GM19238 (cell line): ENCODE results near the gene LPAR3.
"Not testable (repeated sequence)": the region's sequence is repeated elsewhere in the genome, so short reads cannot be mapped to it uniquely, and the experiment has no call there.

Source experiments
- DNase-seq: peaks from one replicate; pipeline ENCODE4 v3.0.0; 2011; ENCODE audit warnings: low spot score; ENCODE audit not compliant: insufficient read length

Gene LPAR3, protein sequence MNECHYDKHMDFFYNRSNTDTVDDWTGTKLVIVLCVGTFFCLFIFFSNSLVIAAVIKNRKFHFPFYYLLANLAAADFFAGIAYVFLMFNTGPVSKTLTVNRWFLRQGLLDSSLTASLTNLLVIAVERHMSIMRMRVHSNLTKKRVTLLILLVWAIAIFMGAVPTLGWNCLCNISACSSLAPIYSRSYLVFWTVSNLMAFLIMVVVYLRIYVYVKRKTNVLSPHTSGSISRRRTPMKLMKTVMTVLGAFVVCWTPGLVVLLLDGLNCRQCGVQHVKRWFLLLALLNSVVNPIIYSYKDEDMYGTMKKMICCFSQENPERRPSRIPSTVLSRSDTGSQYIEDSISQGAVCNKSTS

DNA sequence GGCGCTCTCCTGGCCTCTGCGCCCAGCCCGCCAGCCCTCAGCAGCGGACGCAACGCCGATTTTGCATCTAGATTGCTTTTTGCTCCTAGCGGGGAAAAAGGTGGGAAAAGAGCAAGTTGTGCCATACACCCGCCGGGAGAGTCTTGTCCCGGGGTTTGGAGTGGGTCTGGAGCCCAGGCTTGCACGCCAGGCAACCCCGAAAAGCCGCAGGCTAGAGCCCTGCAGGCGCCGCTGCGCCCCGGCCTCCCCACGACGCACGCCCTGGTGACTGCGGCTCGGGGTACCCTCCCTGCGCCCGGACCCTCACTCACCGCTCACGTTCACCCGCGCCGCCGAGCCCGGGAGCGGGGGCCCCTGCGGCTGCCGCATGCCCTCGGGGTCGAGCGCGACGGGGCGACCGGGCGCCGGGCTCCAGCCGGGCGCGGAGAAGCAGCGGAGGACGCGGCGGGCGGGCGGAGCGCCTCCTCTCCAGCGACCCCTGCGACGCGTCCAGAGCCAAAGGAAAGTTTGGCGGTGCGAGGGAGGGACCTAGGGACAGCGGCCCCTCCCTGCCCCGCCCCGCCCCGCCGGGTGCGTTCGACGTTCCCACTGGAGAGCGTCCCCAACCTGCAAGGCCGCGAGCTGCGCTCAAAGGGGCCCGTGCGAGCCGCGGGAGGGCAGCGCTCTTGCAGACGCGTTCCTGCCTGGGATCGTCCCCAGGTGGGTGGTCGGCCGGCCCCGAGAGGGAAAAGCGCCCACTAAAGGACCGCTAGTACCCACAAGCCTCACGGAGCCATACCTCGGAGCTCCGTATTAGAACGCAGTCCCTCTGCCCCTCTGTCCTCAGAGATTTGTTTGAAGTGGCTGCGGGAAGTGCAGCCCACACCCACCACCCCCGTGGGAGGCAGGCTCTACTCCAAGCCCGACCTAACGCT is at the start of gene LPAR3:
Gene LPAR3, minus strand, starts transcription at position 502 of the 914 bp plus-strand sequence. CDS start 27,086 bp downstream, outside the sequence.
- no peak for DNase-seq

DNA sequence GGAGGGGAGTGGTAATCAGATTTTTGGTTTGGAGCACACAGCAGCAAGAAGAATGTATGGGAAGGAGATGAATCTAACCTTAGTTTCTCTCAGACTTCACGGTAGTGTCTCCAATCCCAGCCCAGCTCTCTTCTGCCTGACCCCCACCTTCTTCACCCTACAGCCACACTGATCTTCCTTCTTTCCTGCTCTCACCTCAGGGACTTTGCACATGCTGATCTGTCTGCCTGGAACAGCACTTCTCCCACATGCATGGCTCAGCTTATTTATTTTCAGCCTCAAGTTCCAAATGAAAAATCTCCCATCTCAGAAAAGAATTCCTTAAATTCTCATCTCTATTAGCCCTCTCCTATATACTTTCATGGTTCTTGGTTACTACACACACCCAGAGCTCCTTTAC is 48.8 kb upstream of the LPAR3 start:
- no peak for DNase-seq

DNA sequence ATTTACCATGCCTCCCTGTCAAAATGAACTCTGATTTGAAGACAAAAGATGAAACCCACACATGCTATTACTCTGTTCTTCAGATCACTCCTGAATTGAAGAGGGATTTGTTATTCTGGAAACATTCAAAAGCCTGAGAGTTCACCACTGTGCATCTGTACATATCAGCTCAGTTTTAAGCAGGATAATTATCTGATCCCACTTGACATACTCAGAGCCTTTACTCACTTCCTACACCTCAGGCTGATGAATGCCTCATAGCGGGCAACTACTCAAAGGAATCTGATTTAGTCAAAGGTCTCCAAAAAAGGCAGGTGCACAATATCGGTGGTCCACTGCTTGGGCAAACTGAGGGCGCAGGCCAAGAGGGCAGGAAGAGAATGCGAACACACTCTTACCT is 47.5 kb upstream of the LPAR3 start:
- no peak for DNase-seq

DNA sequence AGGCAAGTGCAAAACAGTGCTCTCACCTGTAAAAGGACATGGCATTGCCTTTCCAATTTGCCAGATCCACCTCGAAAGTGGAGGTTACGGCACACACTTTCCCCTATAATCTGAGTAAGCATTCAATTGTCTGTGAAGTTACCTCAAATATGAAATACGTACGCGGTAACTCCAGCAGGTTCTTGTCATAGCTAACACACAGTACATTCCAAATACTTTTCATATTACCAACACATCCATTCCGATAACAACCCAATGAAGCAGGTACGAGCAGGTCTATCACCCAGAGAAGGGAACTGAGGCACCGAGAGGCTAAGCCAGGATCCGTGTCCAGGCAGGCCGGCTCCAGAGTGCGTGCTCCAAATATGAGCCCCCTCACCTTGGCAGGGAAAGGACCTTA is 46.8 kb upstream of the LPAR3 start:
- no peak for DNase-seq

DNA sequence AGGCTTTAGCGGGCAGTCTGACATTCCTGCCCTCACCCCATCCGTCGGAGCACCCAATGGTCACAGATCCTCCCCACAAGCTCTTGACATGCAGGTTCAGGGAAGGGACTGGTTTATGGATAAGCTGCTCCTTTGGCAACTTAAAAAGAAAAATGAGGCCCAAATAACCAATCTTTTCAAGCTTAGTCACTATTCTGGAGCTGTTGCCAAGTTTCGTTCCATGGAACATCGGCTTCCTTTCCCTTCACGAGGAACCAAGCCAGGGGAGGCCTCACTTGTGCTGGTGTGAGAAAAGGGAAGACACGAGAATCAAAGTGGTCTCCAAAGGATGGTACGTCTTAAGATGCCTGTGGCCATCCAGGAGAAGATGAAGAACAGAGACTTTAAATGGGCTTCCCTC is 46.1 kb upstream of the LPAR3 start:
- DNase-seq, result no peak

DNA sequence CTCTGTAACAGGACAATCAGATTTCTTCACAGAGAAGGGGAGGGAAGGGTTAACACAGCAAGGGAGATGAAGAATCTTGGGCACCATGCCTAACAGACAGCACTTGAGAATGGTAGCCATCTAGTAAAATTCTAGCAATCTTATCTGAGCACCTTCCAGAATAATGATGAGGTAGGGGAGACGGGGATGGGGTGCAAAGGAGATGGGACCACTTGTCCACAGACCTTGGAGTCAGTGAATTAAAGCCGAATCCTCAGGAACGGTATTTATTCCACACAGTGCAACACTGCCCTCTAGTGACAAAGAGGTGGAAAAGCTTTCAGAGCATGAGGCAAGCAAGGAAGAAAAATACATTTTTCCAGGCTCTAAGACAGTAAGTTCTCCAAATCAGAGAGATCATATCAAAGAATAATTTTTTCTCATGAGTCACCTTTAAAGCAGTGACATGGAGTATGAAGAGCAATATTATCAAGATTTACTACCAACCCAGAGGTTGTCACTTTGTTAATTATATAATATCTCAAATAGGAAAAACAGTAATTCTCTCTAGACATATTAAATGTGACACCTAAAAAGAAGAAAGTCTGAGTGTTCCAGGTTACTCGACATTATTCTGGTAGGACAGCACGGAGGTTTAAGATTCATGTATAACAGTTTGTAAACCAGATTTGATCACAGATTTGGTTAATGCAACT is 43.3 kb upstream of the LPAR3 start:
- peak; percentile 16 for DNase-seq

DNA sequence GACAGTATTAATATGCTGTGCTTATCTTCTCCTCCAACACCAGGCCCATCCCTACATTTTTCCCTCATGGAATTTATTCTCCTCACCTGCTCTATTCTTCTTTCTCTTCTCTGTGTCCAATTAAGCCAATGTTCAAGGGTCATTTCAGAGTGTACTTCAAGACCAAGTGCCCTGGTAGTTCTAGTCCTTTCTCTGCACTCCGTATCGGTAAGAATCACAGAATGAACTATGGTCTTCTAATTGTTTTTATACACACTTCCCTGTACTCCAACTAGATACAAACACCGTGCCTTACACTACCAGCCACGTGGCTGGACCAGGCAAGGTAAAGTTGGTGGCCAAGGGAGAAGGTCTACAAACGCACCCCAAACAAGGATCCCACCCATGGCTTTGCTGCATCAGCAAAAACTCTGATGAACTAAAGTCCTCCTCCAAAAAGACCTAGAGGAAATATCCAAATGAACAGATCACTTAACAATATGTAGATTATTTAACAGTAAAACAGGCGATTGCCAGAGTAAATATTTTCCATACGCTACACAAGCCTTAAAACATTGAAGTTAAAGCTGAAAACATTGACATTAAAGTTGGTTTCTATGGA is 40.1 kb upstream of the LPAR3 start:
- no peak for DNase-seq

DNA sequence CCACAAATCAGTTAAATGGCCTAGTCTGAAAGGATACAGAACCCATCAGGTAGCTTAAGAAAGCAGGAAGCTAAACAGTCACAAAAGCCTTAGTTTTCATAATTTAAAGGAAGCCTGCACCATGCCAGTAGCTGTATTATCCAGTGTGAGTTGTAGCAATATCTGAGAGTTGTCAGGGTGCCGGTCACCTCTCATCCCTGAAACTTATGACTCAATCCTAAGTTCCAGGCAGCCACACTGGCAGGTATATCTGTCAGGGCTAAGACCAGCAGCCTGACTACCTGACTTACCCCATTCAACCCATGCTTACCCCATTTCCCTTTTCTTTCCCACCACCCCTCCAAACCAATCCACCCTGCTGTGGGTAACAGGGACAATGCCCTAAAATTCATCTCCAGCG is 37.8 kb upstream of the LPAR3 start:
- no peak for DNase-seq

DNA sequence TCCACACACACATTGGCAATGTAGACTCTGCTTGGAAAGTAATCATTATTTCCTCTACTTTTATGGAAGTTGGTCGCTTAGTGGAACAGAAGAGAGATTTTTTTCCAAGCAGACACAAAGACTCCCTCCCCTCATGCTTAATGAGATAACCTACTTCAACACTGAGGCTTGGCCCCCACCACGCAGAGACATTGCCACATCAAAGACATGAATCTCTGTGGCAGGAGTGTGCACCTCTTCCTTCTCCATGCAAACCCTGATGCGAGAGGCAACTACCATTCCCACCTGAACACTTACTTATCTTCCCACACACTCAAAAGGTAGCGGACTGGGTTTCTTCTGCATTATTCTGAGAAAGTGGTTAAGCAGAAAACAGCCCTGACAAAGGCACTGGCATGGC is 37.3 kb upstream of the LPAR3 start:
- DNase-seq, result no peak

DNA sequence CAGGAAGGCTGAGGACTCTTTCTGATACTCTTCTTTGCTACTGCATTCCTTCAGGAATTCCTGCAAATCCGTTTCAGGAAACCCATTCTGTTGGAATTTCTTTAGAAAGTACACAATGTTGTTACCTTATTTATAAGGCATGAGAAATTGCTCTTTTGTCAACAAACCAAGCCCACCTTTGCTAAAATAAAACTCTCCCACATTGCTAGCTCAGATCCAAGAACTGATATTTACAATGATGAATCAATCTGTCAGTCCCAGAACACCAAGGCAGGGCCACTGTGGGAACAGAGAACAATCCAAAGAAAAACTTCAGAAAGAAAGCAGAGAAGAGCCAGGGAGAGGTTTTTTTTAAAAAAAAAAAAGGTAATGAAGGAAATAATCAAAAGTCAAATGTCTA is 36.6 kb upstream of the LPAR3 start:
- DNase-seq, result no peak

DNA sequence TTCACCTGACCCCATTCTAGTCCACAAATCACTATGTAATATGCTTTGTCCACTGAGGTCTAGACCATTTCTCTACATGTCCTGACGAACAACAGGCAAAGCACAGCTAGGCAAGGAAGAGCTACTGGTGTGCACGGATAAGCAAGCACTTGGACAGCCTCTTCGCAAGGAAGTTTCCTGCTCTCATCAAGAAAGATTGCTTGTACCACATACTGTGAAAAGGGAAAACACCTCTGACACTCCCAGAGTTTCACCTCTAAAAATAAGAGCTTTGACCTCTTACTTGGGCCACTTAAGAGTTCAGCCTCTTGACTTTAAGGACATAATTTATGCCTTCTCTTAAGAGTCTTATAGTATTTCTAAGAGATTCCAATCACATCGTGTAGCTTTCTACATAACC is 36.0 kb upstream of the LPAR3 start:
- no peak for DNase-seq

DNA sequence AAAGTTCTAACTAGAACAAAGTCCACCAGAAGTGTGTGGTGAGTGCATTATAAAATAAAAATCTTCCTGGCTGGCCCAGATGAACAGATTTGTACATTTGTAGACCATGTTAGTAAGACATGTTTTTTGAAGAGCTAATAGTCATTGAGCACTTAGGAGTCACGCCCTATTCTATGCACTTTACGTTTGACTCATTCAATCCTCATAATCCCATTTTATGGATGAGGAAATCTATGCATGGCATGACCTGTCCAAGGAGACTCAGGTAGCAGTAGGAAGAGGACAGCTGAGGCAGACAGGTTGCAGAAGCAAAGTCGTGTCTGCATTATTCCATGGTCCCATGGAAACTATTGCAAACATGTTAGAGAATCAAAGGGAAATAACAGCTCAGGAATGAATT is 30.3 kb upstream of the LPAR3 start:
- no peak for DNase-seq

DNA sequence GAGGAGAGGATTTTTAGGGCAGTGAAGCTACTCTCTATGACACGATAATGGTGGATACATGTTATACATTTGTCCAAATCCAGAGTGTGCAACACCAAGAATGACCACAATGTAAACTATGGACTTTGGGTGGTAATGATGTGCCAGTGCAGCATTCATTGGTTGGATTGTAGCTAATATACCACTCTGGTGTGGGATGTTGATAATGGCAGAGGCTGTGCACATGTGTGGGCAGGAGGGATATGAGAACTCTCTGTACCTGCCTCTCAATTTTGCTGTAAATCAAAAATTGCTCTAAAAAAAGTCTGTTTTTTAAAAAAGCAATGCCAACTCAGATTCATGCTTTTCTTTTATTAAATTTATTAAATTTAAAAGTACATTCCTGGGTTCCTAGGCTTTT is 27.2 kb upstream of the LPAR3 start:
- no peak for DNase-seq

DNA sequence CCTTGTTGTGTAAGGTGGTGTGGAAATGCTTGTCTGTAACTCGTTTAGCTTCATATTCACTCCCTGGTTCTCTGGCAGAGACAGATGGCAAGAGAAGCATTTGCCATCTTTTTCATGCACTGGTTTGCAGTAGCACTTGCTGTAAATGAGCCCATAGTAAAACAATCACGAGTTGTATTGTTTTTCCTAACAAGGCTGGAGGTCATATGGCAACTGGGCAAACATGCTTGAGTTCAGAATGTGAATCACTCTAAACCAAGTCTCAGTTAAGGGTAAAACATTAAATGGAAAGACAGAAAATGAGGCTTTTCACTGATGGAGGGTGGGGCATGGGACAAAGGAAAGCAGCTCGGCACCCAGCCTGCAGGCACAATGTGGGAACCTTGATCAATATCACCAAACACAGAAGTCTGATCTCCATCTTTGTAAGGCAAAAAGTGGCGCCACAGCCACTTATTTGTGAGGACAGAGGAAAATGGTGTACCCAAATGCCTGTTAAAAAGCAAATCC is 26.5 kb upstream of the LPAR3 start:
- no peak for DNase-seq

DNA sequence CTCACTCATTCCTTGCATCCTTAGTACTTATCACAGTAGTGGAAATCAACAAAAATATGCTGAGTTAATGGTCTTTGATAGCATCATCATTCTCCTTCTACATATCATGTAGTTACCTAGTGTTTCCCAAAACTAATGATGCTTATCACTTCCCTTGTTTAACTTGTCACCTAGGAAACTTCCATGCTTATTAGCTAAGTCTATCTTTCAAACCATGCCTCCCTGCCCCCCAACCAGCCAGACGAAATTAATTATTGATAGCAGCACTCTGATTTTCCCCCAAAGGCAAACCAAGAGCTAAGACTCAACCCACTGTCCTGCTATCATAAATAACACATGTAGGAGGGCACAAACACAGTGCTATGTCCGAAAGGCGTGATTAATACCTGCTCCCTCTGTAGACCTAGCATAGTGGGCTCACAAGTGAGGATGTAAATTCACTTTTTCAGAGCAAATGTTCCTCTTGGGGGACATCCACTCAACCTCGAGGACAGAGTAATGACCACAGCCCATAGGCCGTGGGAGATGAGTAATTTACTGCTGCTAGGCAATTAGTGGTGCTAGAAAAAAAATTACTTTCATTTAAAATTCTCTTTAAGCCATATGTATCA is 25.8 kb upstream of the LPAR3 start:
- DNase-seq, result no peak

DNA sequence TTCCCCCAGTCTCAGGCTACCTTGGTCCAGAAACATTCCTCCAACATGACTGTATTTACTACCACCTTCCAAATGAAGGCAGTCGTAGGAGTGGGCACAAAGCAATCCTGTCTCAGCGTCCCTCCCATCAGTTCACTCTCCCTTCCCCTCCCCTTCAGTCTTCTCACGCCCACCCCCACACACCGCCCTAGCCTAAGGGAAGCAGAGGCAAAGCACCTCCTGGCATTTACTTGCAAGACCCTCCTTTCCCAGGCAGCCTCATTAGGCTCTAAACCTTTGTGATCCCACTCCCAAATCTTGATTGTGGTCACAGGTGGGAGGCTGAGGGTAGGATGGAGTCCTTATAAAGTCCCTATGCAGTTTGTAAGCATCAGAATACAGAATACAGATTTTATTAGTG is 23.9 kb upstream of the LPAR3 start:
- DNase-seq, result no peak

DNA sequence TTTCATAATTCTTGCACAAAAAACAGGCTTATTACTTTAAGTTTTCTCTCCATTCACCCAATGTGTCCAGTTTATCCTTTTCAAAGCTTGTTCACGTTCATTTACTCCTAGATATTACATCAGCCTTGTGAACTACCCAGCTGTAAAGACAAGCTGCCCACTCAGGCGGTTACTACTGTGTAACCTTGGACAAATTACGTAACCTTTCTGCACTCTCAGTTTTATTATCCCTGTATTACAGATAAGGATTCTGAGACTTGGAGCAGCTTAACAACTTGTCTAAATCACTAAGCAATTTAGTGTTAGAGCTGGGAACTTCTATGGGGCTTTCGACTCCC is 20.5 kb upstream of the LPAR3 start:
- no peak for DNase-seq

DNA sequence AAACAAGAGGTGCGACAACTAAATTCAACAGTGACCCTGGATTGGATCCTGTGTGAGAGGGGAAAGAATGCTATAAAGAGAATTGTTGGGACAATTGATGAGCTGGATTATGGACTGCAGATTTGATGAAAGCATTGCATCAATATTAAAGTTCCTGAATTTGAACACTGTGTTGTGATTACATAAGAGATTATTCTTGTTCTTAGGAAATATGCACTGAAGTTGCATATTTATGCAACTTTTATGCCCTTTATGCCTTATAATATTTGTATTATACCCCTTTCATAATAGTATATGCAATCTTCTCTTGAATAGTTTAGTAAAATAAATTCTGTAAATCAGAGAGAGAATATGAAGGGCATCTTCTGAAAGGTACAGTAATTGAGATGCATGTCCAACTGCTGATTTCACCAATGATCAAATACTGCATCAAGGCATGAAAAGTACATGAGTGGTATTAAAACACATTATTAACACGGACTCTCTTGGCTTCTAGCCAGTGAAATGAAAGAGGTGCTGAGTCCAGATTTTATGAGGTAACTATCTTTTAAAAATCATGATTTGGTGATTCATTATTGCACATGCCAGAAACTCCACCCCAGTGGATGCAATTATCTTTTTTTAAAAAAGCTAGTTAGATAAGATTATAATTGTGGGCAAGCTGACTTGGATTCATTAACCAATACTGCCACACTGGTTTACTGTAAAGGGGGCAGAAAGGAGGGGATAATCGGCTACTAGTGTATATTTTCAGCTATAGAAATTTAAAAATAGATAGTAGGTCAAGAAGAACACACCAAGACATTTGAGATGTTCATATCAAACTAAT is 19.9 kb upstream of the LPAR3 start:
- no peak for DNase-seq

DNA sequence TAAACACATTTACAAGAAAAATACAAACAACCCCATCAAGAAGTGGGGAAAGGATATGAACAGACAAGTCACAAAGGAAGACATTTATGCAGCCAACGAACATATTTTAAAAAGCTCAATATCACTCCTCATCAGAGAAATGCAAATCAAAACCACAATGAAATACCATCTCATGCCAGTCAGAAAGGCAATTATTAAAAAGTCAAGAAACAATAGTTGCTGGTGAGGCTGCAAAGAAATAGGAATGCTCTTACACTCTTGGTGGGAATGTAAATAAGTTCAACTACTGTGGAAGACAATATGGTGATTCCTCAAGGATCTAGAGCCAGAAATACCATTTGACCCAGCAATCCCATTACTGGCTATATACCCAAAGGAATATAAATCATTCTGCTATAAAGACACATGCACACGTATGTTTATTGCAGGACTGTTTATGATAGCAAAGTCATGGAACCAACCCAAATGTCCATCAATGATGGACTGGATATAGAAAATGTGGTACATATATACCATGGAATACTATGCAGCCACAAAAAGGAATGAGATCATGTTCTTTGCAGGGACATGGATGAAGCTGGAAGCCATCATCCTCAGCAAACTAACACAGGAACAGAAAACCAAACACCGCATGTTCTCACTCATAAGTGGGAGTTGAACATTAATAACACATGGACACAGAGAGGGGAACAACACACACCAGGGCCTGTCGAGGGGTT is 15.9 kb upstream of the LPAR3 start:
- DNase-seq, result not testable (repeated sequence)
